ENCODE measurements around the gene EXOC1.
"Not testable (repeated sequence)": the region's sequence is repeated elsewhere in the genome, so short reads cannot be mapped to it uniquely, and the experiment has no call there.

DNA sequence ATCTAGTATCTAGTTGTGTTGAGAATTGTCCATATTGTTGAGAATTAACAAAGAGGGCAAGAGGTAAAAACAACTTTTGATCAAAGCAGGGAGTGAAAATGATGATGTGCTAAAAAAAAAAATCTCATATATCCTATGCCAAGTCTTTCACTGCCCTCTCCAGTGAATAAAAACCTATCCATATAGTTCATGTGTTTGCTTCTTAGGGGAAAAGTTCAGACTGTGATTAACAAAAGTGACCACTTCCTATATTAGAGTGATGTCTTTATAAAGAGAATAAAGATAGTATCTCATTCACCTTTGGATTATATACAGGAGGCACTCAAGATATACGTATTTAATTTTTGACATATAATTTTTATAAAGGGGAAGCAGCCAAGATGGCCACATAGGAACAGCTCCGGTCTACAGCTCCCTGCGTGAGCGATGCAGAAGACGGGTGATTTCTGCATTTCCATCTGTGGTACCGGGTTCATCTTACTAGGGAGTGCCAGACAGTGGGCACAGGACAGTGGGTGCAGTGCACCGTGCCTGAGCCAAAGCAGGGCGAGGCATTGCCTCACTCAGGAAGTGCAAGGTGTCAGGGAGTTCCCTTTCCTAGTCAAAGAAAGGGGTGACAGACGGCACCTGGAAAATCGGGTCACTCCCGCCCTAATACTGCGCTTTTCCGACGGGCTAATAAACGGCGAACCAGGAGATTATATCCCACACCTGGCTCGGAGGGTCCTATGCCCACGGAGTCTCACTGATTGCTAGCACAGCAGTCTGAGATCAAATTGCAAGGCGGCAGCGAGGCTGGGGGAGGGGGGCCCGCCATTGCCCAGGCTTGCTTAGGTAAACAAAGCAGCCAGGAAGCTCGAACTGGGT, 11.8 kb upstream of the EXOC1 start:
- TF ChIP-seq POLR2AphosphoS5 (IDR thresholded peaks at IDR 0.05; ENCODE audit: low read depth, low read length); POLR2A (IDR thresholded peaks at IDR 0.05; ENCODE audit: low read depth, low read length); TAF1 (IDR thresholded peaks at IDR 0.05; ENCODE audit: borderline replicate concordance, low read depth, low read length): not testable (repeated sequence)
